Left ventricle myocardium inferior (tissue), 1 donor: ENCODE results near the gene BMP7. TPM values are rescaled to one million over a fixed set of nuclear protein-coding genes. Genes with fewer than 3 reads are reported as not detected.
A peak's percentile ranks its signal among the peaks of the same experiment; 100 is the strongest.

Experiments used
- DNase-seq: peaks from one replicate; pipeline ENCODE4 v3.0.0-alpha.2; 2020
- H3K27ac ChIP-seq: fragments of 200-600 bp; replicated peaks from 2 replicates; pipeline ENCODE4 v1.8.0; 2021
- H3K27me3 ChIP-seq: fragments of 200-600 bp; 2 replicates; pipeline ENCODE4 v1.8.0; 2021; ENCODE audit warnings: low read depth
- H3K36me3 ChIP-seq: fragments of 200-600 bp; 2 replicates; pipeline ENCODE4 v1.8.0; 2021
- H3K4me1 ChIP-seq: fragments of 200-600 bp; 2 replicates; pipeline ENCODE4 v1.8.0; 2021
- H3K4me3 ChIP-seq: fragments of 200-600 bp; 2 replicates; pipeline ENCODE4 v1.8.0; 2021; ENCODE audit warnings: mild to moderate bottlenecking, moderate library complexity
- H3K9me3 ChIP-seq: fragments of 200-600 bp; replicated peaks from 2 replicates; pipeline ENCODE4 v1.8.0; 2021
- intact Hi-C: fragments of 100-400 bp; cut with micrococcal nuclease; formaldehyde crosslinking; loops from one replicate; pipeline ENCODE4 v1.11.0; 2022
- total RNA-seq: library from RNA; stranded (reverse); fragmentation: NEBNext Ultra II Directional; extraction: Animal tissue kit (Norgen Biotek cat#: 25700); gene quantifications from one replicate; pipeline ENCODE4 v1.2.1, GENCODE V29; 2021
- TF ChIP-seq, protein P1 (sequence below): fragments of 200-600 bp; IDR thresholded peaks from 2 replicates; pipeline ENCODE4 v1.8.0; 2021; ENCODE audit warnings: antibody characterized with exemption, mild to moderate bottlenecking, borderline replicate concordance
- donor health status: DM: no; HTN: yes; CAD: no; lungs with severe emphysema.

Gene BMP7
- total RNA-seq, 1 donor from 2014 or later, result 19.9 TPM

DNA sequence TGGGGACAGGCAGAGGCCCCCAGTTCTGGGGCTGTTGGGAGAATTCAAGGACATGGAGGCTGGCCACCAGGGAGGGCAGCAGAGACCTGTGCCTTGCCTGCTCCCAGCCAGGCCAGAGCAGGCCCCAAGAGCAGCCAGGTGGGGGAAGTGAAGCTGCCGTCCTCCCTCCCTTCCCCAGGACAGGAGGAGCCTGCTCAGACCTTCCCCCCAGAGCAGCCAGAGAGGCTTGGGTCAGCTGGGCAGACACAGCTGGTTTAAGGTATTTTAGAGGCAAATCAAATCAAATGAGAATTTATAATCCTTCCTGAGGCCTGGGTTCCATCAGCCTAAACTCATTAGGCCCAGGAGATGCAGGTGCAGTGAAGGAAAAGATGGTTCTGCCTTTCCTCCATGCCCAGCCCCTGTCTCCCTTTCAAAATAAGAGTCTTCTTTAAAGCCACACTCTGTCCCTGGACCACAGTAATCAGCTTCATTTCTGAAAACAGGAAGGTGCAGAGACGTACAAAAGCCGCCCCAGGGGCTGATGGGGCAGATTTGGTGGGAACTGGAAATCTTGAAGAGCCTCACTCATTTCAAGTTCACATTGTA lies 21.7 kb downstream of the BMP7 start:
- TF ChIP-seq, protein P1, sequence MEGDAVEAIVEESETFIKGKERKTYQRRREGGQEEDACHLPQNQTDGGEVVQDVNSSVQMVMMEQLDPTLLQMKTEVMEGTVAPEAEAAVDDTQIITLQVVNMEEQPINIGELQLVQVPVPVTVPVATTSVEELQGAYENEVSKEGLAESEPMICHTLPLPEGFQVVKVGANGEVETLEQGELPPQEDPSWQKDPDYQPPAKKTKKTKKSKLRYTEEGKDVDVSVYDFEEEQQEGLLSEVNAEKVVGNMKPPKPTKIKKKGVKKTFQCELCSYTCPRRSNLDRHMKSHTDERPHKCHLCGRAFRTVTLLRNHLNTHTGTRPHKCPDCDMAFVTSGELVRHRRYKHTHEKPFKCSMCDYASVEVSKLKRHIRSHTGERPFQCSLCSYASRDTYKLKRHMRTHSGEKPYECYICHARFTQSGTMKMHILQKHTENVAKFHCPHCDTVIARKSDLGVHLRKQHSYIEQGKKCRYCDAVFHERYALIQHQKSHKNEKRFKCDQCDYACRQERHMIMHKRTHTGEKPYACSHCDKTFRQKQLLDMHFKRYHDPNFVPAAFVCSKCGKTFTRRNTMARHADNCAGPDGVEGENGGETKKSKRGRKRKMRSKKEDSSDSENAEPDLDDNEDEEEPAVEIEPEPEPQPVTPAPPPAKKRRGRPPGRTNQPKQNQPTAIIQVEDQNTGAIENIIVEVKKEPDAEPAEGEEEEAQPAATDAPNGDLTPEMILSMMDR, result peak; percentile 14
- no peak for DNase-seq
- intact Hi-C loops, result no loop called here
- Histone ChIP-seq H3K27me3 (peaks cover 6% of the 10 kb centered on the region), H3K4me3 (no peak overlapping the region), H3K27ac (no peak overlapping the region), H3K9me3 (no peaks in the 10 kb centered on the region), H3K36me3 (no peaks in the 10 kb centered on the region), H3K4me1 (peaks cover 19% of the 10 kb centered on the region)

DNA sequence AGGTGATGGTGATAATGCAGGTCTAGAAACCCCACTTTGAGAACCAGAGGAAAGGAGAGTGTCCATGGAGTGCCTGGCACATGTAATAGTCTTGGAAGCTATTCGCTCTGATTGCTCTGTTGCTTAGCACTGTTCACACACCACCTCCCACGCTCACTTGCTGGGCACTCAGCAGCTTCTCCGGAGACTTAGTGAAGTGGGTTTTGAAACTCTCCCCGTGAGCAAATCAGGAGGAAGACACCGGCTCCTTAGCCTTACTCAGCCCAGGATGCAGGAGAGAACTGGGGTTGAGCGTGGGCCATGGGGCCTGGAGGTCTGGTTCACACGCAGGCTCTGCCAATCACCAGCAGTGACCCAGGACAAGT lies 22.2 kb downstream of the BMP7 start:
- no peak overlapping the region for H3K27ac ChIP-seq
- no peak overlapping the region for H3K4me3 ChIP-seq
- TF ChIP-seq, protein P1, result no peak
- no peak for DNase-seq
- peaks cover 6% of the 10 kb centered on the region for H3K27me3 ChIP-seq
- peaks cover 19% of the 10 kb centered on the region for H3K4me1 ChIP-seq
- H3K36me3 ChIP-seq, result no peaks in the 10 kb centered on the region
- no peaks in the 10 kb centered on the region for H3K9me3 ChIP-seq
- intact Hi-C loops, result no loop called here

DNA sequence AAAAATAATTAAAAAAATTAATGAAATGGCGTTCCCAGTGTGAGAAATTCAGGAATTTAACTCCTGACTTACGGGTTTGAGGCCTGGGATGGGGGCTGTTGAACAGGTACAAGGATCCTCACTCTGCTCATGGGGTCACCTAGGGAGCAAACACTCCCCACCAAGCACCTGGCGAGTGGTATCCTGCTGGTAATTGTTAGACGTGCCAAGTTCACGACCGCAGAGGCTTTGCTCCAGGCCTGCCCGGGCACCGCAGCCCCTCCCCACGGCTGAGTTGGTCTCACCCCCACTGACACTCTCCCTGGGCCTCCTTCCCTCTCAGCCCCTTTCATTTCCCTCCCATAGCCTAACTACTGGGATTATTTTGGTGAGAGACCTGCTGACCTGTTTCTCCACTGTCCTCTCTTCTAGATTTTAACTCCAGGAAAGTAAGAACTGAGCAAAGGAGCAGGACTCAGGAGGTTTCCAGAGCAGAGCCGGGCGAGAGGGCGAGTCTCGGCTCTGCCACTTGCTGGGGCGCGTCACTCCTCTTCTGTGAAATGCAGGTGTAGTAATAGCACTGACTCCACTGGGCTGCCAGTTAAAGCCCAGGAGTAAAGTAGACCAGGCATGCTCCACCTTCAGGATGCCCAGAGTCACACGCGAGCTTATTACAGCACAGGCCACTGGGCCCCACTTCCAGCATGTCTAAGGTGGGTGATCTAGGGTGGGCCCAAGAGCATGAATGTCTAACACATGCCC lies 22.8 kb downstream of the BMP7 start:
- Histone ChIP-seq H3K9me3 (no peaks in the 10 kb centered on the region), H3K27ac (no peak overlapping the region), H3K36me3 (no peaks in the 10 kb centered on the region), H3K27me3 (peaks cover 6% of the 10 kb centered on the region), H3K4me1 (peaks cover 19% of the 10 kb centered on the region), H3K4me3 (no peak overlapping the region)
- intact Hi-C loops, result no loop called here
- DNase-seq, result no peak
- TF ChIP-seq, protein P1, result no peak

DNA sequence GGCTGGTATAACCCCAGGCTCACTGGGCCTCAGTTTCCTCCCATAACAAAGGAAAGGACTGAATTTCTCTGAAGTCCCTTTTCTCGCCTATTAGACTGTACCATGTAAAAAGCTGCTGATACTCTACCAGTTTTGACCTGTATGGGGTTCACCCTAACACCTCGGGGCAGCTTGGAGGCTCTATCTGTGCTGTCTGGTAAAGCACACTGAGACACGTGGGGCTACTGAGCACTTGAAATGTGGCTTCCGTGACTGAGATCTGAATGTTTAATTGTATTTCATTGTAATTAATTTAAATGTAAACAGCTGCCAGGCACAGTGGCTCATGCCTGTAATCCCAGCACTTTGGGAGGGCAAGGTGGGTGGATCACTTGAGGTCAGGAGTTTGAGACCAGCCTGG lies 24.0 kb downstream of the BMP7 start:
- Histone ChIP-seq H3K4me1 (peaks cover 20% of the 10 kb centered on the region), H3K27me3 (no peaks in the 10 kb centered on the region), H3K9me3 (no peaks in the 10 kb centered on the region), H3K27ac (no peak overlapping the region), H3K4me3 (no peak overlapping the region), H3K36me3 (no peaks in the 10 kb centered on the region)
- no peak for DNase-seq
- TF ChIP-seq, protein P1, result no peak
- intact Hi-C loops, result no loop called here

DNA sequence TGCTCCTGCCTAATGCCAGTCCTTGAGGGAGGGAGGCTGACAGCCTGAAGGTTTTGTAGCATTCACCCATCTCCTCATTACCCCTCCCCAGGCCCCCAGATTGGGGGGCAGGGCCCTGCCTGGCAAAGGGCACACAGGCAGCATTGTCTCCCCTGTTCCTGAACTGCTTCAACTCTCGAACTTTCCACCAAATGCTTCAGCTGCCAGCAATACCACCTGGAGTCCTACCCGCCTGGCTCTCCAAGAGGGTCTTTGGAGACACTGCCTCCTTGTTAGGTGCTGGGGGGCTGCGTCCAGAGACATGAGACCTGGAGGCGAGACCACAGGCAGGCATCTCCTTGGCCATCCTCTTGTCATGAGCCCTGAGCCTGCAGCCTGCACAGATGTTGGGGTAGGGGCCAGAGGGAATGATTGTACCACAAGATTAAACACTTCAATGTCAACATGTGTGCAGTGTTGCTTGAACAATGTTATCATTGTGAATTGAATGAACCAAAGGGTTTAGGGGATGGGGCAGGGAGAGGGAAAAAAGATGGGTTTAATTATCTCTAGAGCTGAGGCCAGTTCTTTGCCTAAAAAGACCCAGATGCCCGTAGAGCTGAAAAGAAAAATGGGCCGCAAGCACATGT lies 25.0 kb downstream of the BMP7 start:
- no peak for DNase-seq
- H3K27ac ChIP-seq, result no peak overlapping the region

More for the DNA sequence above, 25.0 kb downstream of the BMP7 start:
- H3K4me3 ChIP-seq, result no peak overlapping the region
- H3K27me3 ChIP-seq, result no peaks in the 10 kb centered on the region
- TF ChIP-seq, protein P1, result no peak
- intact Hi-C loops, result no loop called here
- no peaks in the 10 kb centered on the region for H3K36me3 ChIP-seq
- H3K4me1 ChIP-seq, result peaks cover 20% of the 10 kb centered on the region
- no peaks in the 10 kb centered on the region for H3K9me3 ChIP-seq
